SIG-M5 (cell line): ENCODE data around the gene RERE.

Experiments
- DNase-seq: peaks from one replicate; lab custom pipeline; 2025; lab: John Stamatoyannopoulos, UW

The RERE gene

DNA sequence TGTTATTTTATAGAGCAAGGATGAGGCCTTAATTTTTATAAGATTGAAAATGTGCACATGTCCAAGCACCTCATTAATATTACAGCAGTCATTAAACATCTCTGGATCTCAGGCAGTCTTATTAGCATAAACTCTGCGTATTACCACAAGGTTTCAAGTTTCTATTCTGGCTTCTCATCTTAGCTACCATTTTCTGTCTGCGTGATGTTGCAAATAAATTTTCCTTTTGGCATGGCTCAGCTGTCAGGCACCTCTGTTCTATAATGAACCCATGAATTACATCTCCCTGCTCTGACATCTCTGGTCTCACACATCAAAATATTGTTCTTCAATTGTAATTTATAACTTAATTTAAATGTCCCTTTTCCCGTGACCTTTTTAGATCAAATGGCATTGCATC is 343.1 kb downstream of the RERE start:
- no peak for DNase-seq

GRCh38 chr1:8473891-8474300 is 343.5 kb downstream of the RERE start:
- DNase-seq: no peak

GRCh38 chr1:8473121-8473875 is 344.1 kb downstream of the RERE start:
- DNase-seq: no peak

GRCh38 chr1:8472668-8473067 is 344.8 kb downstream of the RERE start:
- no peak for DNase-seq

- DNase-seq: no peak
Measured at GRCh38 chr1:8471451-8471850, 346.0 kb downstream of the RERE start.

- no peak for DNase-seq
Measured at GRCh38 chr1:8468751-8469150, 348.7 kb downstream of the RERE start.

- no peak for DNase-seq
Measured at GRCh38 chr1:8467308-8467707, 350.1 kb downstream of the RERE start.

GRCh38 chr1:8465692-8466091 is 351.7 kb downstream of the RERE start:
- no peak for DNase-seq

DNA sequence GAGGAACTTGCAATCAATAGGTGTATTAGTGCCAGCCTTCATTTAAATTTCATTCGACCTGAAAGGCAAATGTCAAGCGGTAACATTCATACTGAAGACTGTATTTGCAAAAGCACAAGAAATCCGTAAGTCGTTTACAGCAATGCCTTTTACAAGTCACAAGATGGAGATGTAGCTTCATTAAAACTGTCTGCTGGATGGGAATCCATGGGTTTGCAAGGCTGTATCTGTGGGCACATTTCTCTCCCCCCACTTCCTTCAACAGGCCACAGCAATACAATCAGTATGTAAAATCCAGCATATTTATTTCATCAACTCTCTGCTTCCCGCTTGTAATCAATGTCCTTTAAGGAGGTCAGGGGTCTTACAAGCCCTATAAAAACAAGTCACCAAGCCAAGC is 352.4 kb downstream of the RERE start:
- DNase-seq: no peak

DNA sequence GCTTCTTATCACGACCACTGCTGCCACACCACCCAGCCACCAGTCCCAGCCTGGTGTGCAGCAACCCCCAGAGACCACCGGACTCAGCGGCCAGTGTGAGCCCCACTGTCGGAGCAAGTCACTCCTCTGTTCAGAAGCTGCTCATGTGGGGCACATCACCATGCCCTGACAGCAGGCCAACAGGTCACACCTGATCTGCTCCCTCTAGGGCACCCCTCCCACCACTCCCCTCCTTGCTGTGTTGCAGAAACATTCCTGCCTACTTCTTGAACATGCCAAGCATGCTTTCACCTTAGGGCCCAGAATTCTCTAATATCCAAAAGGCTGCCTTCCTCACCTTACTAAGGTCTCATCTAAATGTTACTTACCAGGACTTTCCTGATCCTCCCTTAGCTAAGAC is 353.1 kb downstream of the RERE start:
- no peak for DNase-seq

GRCh38 chr1:8463144-8463927 is 354.1 kb downstream of the RERE start:
- no peak for DNase-seq

GRCh38 chr1:8462371-8462892 is 355.0 kb downstream of the RERE start:
- DNase-seq: no peak

GRCh38 chr1:8461351-8462110 is 355.9 kb downstream of the RERE start:
- DNase-seq: no peak

DNA sequence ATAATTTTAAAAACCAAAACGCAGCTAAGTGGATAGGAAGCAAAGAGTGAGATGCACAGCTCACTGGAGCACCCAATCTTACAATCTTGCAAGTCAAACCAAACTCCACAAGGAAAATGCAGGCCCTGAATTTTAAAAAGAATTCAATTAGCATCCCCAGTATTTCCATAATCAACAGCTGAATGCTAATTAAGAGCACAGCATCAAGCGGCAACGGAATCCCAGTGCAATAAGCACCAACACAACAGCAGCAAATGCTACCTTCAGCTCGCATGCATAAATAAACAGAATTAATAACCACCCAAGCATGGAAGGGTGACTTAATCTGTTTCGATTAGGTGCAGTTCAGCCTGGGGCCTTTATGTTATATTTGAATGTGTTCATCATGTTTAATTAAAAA is 356.7 kb downstream of the RERE start:
- DNase-seq: no peak

GRCh38 chr1:8460132-8460544 is 357.3 kb downstream of the RERE start:
- no peak for DNase-seq

GRCh38 chr1:8458607-8459006 is 358.8 kb downstream of the RERE start:
- no peak for DNase-seq

- no peak for DNase-seq
Measured at GRCh38 chr1:8457760-8458381, 359.6 kb downstream of the RERE start.

DNA sequence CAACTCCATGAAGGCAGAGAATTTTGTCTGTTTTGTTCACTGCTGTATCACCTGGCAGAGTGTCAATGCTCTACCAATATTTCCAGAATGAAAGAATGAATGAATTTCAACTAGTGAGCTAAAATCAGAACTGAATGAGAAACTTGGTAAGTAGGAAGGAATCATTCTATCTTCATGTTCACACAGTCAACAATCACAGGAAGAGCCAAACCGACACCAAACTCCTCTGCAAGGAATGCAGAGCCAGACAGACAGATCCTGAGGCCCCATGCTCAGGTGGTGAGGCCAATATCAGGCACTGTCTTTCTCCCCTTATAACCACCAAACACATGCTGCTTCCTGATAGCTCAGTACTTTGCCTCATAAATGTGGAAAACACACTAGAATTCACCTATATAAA is 360.4 kb downstream of the RERE start:
- DNase-seq: no peak

DNA sequence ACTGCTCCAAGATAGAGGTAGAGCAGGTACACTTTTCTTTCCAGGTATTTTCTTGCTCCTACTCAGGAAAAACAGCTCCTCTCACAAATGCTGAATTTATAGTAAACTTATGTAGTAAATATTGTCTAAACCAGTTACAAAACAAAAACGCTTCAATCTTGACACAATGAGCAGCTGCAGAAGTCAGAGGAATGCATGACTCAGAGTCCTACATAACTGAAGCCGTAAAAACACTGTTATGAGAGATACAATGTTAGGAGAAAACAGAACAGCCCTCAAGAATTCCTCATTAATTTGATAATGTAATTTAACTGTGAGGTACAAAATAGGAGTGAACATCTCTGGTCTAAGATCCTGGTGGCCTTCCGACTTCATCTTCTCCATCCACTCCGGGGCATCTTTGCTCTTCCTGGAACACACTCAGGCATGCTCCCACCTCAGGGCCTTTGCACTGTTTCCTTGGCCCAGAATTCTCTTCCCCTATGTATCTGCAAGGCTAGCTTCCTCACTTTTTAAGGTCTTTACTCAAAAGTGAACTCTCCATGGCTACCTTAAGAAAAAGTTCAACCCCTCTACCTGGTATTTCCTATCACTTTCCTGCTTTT is 361.0 kb downstream of the RERE start:
- no peak for DNase-seq

DNA sequence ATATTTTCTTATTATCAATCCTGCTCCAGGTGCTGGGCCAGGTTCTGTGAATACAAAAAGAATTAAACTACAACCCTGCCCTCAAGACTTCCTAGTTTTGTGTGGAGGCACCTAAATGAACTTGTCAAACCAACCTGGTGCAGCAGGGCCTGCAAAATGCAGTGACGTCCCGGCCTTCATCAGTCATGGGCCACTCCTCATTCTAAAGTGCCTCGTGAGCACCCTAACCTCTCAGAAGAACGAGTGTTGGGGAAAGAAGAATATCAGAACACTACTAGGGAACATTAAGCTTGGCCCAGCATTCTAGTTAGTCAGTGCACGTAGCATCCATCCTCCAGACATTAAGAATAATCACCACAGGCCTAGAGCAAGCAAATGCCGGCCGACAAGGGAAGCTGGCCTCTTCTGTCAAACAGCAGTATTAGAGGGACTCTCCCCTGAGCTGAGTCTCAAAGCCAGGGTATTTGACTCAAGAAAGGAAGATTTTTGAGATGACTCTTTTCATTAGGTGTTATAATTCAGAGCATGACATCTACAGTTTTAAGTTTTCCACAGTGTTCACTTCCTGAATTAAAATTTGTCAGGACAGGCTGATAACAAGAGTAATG is 361.6 kb downstream of the RERE start:
- DNase-seq: no peak

DNA sequence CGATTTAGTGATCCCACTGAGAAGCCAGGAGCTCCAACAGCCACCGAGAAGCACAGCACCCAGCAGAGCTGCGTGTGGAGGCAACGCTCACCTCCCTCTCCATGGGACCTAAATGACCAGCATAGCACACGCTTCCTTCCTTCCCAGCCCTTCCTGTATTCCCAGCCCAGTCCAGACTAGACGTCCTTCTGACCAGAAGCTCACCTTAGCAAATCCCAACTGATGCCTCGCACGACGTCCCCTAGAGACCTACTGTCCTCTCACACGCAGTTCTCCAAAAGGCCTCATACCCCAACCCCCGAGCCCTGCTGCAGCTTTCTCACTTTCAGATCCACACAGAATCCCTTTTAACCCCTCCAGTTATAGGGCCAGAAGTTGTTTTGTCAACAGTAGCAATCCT is 367.1 kb downstream of the RERE start:
- no peak for DNase-seq
